HG03064 (cell line): ENCODE results near the gene COL11A1.
"Not testable (repeated sequence)": the region's sequence is repeated elsewhere in the genome, so short reads cannot be mapped to it uniquely, and the experiment has no call there.

Source experiments
- ATAC-seq: cut with Tn5 transposase; IDR thresholded peaks from one replicate; pipeline ENCODE4 v1.9.1; 2021; ENCODE audit warnings: low read depth; ENCODE audit not compliant: unreplicated experiment

Gene COL11A1

GRCh38 chr1:102840741-102841140 lies 267.6 kb downstream of the COL11A1 start:
- no peak for ATAC-seq

GRCh38 chr1:102838016-102838415 lies 270.3 kb downstream of the COL11A1 start:
- ATAC-seq, result no peak

- ATAC-seq, result no peak
Measured at GRCh38 chr1:102837551-102837950, 270.8 kb downstream of the COL11A1 start.

- ATAC-seq, result no peak
Measured at GRCh38 chr1:102836991-102837390, 271.3 kb downstream of the COL11A1 start.

- ATAC-seq, result no peak
Measured at GRCh38 chr1:102834688-102835320, 273.5 kb downstream of the COL11A1 start.

GRCh38 chr1:102833151-102833550 lies 275.2 kb downstream of the COL11A1 start:
- ATAC-seq, result no peak

- not testable (repeated sequence) for ATAC-seq
Measured at GRCh38 chr1:102826706-102827105, 281.6 kb downstream of the COL11A1 start.
